ENCODE data around the gene ATPAF1.

DNA sequence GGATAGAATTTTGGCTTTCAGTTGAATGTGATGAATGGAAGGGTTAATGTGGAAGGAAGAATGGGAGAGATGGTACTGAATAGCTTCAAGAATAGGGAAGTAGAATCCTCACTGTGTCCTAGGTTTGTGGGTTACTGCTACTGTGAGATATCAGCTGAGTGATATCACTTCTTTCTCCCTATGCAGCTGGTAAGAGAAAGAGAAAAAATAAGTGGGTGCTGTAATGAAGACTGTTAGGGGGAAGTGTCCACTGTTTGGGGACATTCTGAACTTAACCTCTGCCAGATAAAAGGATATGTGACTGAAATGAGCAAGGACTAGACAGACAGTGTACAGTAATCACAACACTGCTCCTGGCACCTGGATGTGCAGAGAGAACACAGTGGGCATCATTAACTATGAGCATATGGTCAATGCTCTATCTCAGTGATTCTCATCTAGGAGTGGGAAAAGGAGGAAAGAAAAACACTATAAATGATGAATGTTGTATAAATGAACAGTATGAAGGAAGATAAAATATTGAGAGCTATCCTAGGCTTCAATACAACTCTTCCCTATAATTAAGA lies 26.0 kb downstream of the ATPAF1 start:
- TF ChIP-seq, protein P1, sequence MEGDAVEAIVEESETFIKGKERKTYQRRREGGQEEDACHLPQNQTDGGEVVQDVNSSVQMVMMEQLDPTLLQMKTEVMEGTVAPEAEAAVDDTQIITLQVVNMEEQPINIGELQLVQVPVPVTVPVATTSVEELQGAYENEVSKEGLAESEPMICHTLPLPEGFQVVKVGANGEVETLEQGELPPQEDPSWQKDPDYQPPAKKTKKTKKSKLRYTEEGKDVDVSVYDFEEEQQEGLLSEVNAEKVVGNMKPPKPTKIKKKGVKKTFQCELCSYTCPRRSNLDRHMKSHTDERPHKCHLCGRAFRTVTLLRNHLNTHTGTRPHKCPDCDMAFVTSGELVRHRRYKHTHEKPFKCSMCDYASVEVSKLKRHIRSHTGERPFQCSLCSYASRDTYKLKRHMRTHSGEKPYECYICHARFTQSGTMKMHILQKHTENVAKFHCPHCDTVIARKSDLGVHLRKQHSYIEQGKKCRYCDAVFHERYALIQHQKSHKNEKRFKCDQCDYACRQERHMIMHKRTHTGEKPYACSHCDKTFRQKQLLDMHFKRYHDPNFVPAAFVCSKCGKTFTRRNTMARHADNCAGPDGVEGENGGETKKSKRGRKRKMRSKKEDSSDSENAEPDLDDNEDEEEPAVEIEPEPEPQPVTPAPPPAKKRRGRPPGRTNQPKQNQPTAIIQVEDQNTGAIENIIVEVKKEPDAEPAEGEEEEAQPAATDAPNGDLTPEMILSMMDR (IDR thresholded peaks at IDR 0.05), result no peak
- TF ChIP-seq EP300 (IDR thresholded peaks at IDR 0.05; ENCODE audit: low read depth), result no peak

All from transverse colon (tissue), 3 donors.